Right renal cortex interstitium (tissue), 3 donors: Measurements from ENCODE around the gene CD58. TPM values are rescaled to one million over a fixed set of nuclear protein-coding genes. Genes with fewer than 3 reads are reported as not detected.
A peak's percentile ranks its signal among the peaks of the same experiment; 100 is the strongest.

ENCODE experiments used
- DNase-seq, 3 donors: peaks; one replicate each; pipeline ENCODE4 v3.0.0-alpha.2; 2013; ENCODE audit warnings: low read depth in 3 of 3, low spot score in 2 of 3
- polyA plus RNA-seq, 3 donors: library from polyadenylated mRNA; unstranded; fragments of 120-200 nt; gene quantifications; one replicate each; pipeline ENCODE4 v1.2.1, GENCODE V29; 2013; ENCODE audit not compliant: insufficient read length in 3 of 3

CD58 gene
- polyA plus RNA-seq, 3 donors: 16.8 to 17.7 (median 17.7) TPM

DNA sequence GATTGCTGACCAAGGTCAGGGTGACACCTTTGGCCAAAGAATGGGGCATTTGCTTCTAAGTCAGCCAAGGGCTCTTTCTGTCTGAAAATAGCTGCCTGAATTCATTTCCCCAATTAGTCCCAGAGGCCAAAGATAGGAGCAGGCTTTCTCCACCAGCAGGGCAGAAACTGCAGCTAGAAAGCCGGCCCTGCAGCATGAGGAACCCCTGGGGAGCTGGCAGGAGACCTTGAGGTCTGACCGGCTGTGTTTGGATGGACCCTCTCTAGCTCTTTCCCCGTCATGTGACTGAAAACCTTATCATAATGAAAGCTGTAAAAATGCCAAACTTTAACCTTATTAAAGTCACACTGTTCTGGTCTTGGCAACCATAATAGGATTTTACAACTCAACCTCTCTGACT lies 93.4 kb downstream of the CD58 start:
- DNase-seq: no peak

DNA sequence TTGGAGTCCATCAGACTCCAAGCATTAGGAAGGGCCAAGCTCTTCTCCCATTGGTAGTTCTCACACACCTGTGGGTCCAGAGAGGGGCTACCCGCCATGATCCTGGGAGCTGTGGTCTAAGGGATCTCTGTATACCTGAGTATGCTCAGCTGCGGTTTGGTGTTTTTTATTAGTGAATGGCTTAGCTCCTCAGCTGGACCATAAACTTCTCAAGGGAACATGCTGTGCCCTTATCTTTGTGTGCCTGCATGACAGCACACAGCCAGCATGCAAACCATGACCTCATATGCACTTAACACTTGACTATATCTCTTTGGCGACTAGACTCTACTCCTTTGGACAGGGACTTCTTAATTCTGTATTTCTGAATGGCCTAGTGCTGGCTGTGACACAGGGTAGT lies 94.5 kb downstream of the CD58 start:
- no peak for DNase-seq

GRCh38 chr1:116475850-116476218 lies 95.0 kb downstream of the CD58 start:
- no peak for DNase-seq

DNA sequence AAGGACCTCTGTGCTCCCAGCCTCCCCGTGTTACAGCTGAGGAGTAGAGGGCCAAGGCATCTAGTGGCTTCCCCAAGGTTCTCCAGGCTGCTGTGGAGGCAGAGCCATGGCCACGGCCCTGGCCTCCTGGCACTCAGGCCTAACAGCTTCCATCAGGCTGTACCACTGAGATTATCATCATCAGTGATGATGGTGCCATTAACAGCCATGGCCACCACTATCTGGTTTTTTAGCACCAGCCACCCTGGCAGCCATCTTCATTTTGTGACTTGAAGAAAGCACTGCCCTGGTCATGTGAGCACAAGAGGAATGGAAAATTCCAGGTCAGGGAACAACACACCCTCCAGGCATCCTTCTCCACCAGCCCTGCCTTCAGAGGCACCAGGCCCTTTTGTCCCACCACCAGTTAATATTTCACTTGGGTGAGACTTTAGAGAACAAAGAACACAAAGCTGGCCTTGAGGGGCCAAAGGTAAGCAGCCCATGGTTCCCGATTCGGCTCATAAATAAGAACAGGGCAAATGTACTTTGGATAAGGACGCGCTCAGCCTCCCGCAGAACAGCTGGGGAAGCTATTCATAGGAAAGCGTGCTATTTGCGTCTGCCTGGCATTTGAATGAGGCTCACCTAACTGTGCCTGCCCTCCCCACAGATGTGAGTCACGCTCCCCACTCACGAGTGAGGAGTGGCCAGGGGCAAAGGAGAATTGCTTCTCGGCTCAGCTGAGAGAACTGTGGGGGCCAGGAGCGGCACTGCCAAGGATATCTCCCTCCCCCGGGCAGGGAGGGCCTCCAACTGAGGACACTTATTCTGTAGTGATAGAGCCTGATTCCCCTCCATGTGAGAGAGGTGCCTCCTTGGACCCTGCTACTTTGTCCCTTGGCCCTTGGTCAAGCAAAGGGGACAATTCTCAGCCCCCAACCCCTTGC lies 95.6 kb downstream of the CD58 start:
- peak in 1 of 3 donors; percentile 41 for DNase-seq

- DNase-seq: no peak
Measured at GRCh38 chr1:116472431-116472961, 98.3 kb downstream of the CD58 start.

DNA sequence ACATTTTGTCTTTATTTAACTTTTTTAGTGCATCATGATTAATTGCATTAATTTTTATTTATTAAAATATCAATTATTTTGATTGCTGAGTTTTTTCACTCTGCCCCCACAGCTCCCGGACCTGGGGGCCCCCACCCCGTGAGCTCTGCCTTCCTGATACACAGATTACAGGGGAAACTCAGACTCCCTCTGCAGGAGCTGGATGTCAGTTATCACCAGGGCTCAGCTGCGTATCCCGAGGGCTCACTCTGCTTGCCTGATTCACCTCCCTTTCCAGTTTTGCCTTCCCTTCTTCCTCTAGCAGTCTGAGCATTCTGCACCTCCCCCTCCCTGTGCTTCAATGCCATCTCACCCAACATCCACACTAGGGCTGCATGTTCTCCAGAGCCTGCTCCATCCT lies 99.6 kb downstream of the CD58 start:
- no peak for DNase-seq

- no peak for DNase-seq
Measured at GRCh38 chr1:116470671-116471070, 100.2 kb downstream of the CD58 start.

GRCh38 chr1:116466810-116467557 lies 103.8 kb downstream of the CD58 start:
- no peak for DNase-seq

DNA sequence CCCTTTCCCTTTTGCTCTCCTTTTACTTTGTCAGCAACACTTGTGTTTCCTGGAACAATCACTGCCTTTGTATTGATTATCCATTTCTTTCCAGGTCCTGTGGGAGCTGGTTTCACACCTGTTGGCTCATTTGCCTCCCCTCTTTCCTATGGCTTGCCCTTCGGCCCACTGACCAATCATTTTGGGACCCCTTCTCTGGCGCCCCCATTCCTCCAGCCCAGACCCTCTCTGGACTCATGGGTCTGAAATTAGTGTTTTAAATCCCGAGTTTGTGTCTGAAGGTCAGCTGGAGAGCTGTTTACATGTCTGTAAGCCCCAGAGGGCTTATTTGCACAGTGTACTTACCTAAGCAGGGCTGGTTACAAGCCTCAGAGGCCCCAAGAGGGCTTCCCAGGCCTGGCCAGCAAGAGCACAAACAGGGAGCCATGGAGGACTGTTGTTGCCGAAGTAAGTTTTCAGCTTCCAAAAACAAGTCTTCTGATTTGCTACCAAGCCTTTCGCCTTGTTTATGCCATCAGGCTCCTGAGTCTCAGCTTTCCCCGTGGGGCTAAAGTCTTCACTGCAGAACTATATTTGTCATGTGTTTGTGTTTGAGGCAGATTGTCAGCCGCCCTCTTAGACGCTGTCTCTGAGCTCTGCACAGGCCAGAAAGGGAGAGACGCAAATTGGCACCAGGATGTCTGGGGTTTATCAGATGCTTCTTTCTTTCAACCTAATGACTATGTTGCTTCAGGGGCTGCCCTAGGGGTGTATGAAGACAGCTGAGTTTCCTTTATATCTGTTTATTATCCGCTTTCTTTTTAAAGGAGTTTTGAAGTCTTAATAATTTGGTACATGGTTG lies 104.8 kb downstream of the CD58 start:
- DNase-seq: no peak

GRCh38 chr1:116465477-116465844 lies 105.4 kb downstream of the CD58 start:
- DNase-seq: no peak

Other genes with a start within 250 kb of the CD58 start
- 1,000 to 10,000 TPM in 2 of 3 donors, 100 to 1,000 TPM in 1; 873 to 1,123 (median 1,088) TPM for gene ATP1A1, start 197.8 kb downstream of the CD58 start, polyA plus RNA-seq
- 10 to 100 TPM; 28.7 to 30.4 (median 29.7) TPM for gene IGSF3, start 96.7 kb upstream of the CD58 start, polyA plus RNA-seq
- 1 to 10 TPM in 1 of 3 donors, under 1 TPM in 2; 0.35 to 1.1 (median 0.61) TPM for gene CD2, start 183.4 kb upstream of the CD58 start, polyA plus RNA-seq